GM18498 (cell line): ENCODE data around the gene EOLA1.
"Not testable (repeated sequence)": the region's sequence is repeated elsewhere in the genome, so short reads cannot be mapped to it uniquely, and the experiment has no call there.

Experiments used
- ATAC-seq: cut with Tn5 transposase; IDR thresholded peaks from one replicate; pipeline ENCODE4 v1.9.1; 2021; ENCODE audit warnings: mild to moderate bottlenecking, moderate library complexity; ENCODE audit not compliant: unreplicated experiment

Gene EOLA1

GRCh38 chrX:149513825-149514428 is 26.9 kb upstream of the EOLA1 start:
- ATAC-seq, result no peak

GRCh38 chrX:149515954-149516602 is 24.7 kb upstream of the EOLA1 start:
- no peak for ATAC-seq

GRCh38 chrX:149516604-149517003 is 24.2 kb upstream of the EOLA1 start:
- no peak for ATAC-seq

- ATAC-seq, result no peak
Observed at GRCh38 chrX:149517308-149517707, 23.5 kb upstream of the EOLA1 start.

- no peak for ATAC-seq
Observed at GRCh38 chrX:149518236-149518635, 22.6 kb upstream of the EOLA1 start.

GRCh38 chrX:149520636-149521277 is 20.1 kb upstream of the EOLA1 start:
- ATAC-seq, result not testable (repeated sequence)

GRCh38 chrX:149521438-149521837 is 19.4 kb upstream of the EOLA1 start:
- ATAC-seq, result no peak

- no peak for ATAC-seq
Observed at GRCh38 chrX:149522916-149523315, 17.9 kb upstream of the EOLA1 start.

GRCh38 chrX:149525389-149525788 is 15.4 kb upstream of the EOLA1 start:
- ATAC-seq, result peak; percentile 92

GRCh38 chrX:149525903-149526302 is 14.9 kb upstream of the EOLA1 start:
- ATAC-seq, result peak; percentile 66

GRCh38 chrX:149526318-149527033 is 14.3 kb upstream of the EOLA1 start:
- not testable (repeated sequence) for ATAC-seq

- peak; percentile 25 for ATAC-seq
Observed at GRCh38 chrX:149527705-149528104, 13.1 kb upstream of the EOLA1 start.

- ATAC-seq, result no peak
Observed at GRCh38 chrX:149528381-149528780, 12.4 kb upstream of the EOLA1 start.

GRCh38 chrX:149531599-149531998 is 9.2 kb upstream of the EOLA1 start:
- peak; percentile 64 for ATAC-seq

- ATAC-seq, result not testable (repeated sequence)
Observed at GRCh38 chrX:149532868-149533267, 7.9 kb upstream of the EOLA1 start.

GRCh38 chrX:149533999-149534398 is 6.8 kb upstream of the EOLA1 start:
- not testable (repeated sequence) for ATAC-seq

GRCh38 chrX:149534926-149535602 is 5.7 kb upstream of the EOLA1 start:
- not testable (repeated sequence) for ATAC-seq

- ATAC-seq, result not testable (repeated sequence)
Observed at GRCh38 chrX:149537474-149537873, 3.3 kb upstream of the EOLA1 start.

- peak; percentile 54 for ATAC-seq
Observed at GRCh38 chrX:149539283-149540130, 1.3 kb upstream of the EOLA1 start.

GRCh38 chrX:149540131-149540620 is 636 bp upstream of the EOLA1 start:
- peak; percentile 34 for ATAC-seq
